Activated CD8-positive, alpha-beta memory T cell treated with anti-CD3 and anti-CD28 coated beads, Interleukin-2, amount 50 U/mL, for 48 hours (primary cell): Measurements from ENCODE around the gene PIGT.

Experiments
- DNase-seq: peaks from one replicate; pipeline ENCODE4 v3.0.0-alpha.2; 2020

Gene PIGT

GRCh38 chr20:45415822-45416637 lies at the start of gene PIGT:
Gene PIGT (plus strand): TSS chr20:45416141. CDS start chr20:45416157, 16 bp downstream.
- peak; percentile 91 for DNase-seq

GRCh38 chr20:45366192-45366591 lies 49.7 kb upstream of the PIGT start:
- DNase-seq: no peak

GRCh38 chr20:45366631-45367030 lies 49.3 kb upstream of the PIGT start:
- DNase-seq: no peak

GRCh38 chr20:45367126-45367525 lies 48.8 kb upstream of the PIGT start:
- no peak for DNase-seq

- peak; percentile 47 for DNase-seq
Measured at GRCh38 chr20:45368221-45368980, 47.5 kb upstream of the PIGT start.

GRCh38 chr20:45370571-45371160 lies 45.3 kb upstream of the PIGT start:
- no peak for DNase-seq

GRCh38 chr20:45372241-45372640 lies 43.7 kb upstream of the PIGT start:
- no peak for DNase-seq

- peak; percentile 58 for DNase-seq
Measured at GRCh38 chr20:45372646-45373352, 43.1 kb upstream of the PIGT start.

- peak; percentile 96 for DNase-seq
Measured at GRCh38 chr20:45373353-45374100, 42.4 kb upstream of the PIGT start.

- DNase-seq: no peak
Measured at GRCh38 chr20:45374101-45374467, 41.9 kb upstream of the PIGT start.

GRCh38 chr20:45374966-45375365 lies 41.0 kb upstream of the PIGT start:
- no peak for DNase-seq

- no peak for DNase-seq
Measured at GRCh38 chr20:45377269-45377668, 38.7 kb upstream of the PIGT start.

GRCh38 chr20:45378191-45378590 lies 37.8 kb upstream of the PIGT start, which contains the start of gene TP53TG5:
Gene TP53TG5 (minus strand): TSS chr20:45378325. CDS start chr20:45378236, 89 bp downstream.
- no peak for DNase-seq

- no peak for DNase-seq
Measured at GRCh38 chr20:45387274-45387673, 28.7 kb upstream of the PIGT start.

GRCh38 chr20:45390931-45391330 lies 25.0 kb upstream of the PIGT start:
- DNase-seq: no peak

- DNase-seq: no peak
Measured at GRCh38 chr20:45391559-45391958, 24.4 kb upstream of the PIGT start.

GRCh38 chr20:45392733-45393132 lies 23.2 kb upstream of the PIGT start:
- DNase-seq: no peak

GRCh38 chr20:45394221-45395113 lies 21.5 kb upstream of the PIGT start:
- no peak for DNase-seq

- DNase-seq: no peak
Measured at GRCh38 chr20:45395114-45395415, 20.9 kb upstream of the PIGT start.

- DNase-seq: no peak
Measured at GRCh38 chr20:45399018-45399417, 16.9 kb upstream of the PIGT start.

GRCh38 chr20:45400346-45401031 lies 15.5 kb upstream of the PIGT start:
- no peak for DNase-seq
